Loucy (cell line): Measurements from ENCODE around the gene DOK7.

ENCODE experiments used
- EZH2phosphoT487 ChIP-seq: fragments of 200-600 bp; IDR thresholded peaks from 2 replicates; pipeline ENCODE4 v1.6.1; 2018; ENCODE audit warnings: antibody characterized with exemption, mild to moderate bottlenecking, moderate library complexity, borderline replicate concordance
- TF ChIP-seq, protein P1 (sequence below): fragments of 200-600 bp; sonication (generic); conservative IDR thresholded peaks from 2 replicates; pipeline ENCODE4 v1.5.1; 2014; ENCODE audit warnings: mild to moderate bottlenecking, antibody characterized with exemption, low read length

- TF ChIP-seq, protein P1, sequence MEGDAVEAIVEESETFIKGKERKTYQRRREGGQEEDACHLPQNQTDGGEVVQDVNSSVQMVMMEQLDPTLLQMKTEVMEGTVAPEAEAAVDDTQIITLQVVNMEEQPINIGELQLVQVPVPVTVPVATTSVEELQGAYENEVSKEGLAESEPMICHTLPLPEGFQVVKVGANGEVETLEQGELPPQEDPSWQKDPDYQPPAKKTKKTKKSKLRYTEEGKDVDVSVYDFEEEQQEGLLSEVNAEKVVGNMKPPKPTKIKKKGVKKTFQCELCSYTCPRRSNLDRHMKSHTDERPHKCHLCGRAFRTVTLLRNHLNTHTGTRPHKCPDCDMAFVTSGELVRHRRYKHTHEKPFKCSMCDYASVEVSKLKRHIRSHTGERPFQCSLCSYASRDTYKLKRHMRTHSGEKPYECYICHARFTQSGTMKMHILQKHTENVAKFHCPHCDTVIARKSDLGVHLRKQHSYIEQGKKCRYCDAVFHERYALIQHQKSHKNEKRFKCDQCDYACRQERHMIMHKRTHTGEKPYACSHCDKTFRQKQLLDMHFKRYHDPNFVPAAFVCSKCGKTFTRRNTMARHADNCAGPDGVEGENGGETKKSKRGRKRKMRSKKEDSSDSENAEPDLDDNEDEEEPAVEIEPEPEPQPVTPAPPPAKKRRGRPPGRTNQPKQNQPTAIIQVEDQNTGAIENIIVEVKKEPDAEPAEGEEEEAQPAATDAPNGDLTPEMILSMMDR: no peak
- no peak for TF ChIP-seq EZH2phosphoT487
Observed at GRCh38 chr4:3522651-3523050, 59.5 kb downstream of the DOK7 start.
